ENCODE results near the gene LRRC41. TPM values are rescaled to one million over a fixed set of nuclear protein-coding genes. Genes with fewer than 3 reads are reported as not detected.

The LRRC41 gene
- total and polyA plus RNA-seq, 2 of the 13 experiments (the other 11 are each of a cell fraction or from before 2014, with no cell fraction given), result 48.1 to 53.6 TPM

GRCh38 chr1:46303038-46303871 is at the start of gene LRRC41, which contains the start of gene UQCRH (continued):
- TF ChIP-seq HOXA3 (CRISPR knock-in tag; IDR thresholded peaks at IDR 0.05), result peak; percentile 95
- no peak for TF ChIP-seq MBD4 (IDR thresholded peaks at IDR 0.05; ENCODE audit: borderline replicate concordance, low read length)
- TF ChIP-seq, protein P1, sequence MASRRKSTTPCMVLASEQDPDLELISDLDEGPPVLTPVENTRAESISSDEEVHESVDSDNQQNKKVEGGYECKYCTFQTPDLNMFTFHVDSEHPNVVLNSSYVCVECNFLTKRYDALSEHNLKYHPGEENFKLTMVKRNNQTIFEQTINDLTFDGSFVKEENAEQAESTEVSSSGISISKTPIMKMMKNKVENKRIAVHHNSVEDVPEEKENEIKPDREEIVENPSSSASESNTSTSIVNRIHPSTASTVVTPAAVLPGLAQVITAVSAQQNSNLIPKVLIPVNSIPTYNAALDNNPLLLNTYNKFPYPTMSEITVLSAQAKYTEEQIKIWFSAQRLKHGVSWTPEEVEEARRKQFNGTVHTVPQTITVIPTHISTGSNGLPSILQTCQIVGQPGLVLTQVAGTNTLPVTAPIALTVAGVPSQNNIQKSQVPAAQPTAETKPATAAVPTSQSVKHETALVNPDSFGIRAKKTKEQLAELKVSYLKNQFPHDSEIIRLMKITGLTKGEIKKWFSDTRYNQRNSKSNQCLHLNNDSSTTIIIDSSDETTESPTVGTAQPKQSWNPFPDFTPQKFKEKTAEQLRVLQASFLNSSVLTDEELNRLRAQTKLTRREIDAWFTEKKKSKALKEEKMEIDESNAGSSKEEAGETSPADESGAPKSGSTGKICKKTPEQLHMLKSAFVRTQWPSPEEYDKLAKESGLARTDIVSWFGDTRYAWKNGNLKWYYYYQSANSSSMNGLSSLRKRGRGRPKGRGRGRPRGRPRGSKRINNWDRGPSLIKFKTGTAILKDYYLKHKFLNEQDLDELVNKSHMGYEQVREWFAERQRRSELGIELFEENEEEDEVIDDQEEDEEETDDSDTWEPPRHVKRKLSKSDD (CRISPR knock-in tag; IDR thresholded peaks at IDR 0.05; ENCODE audit: low read depth), result peak; percentile 23; the same call in 1 of the 2 replicates
- TF ChIP-seq KDM5B (CRISPR knock-in tag; IDR thresholded peaks at IDR 0.05; ENCODE audit: borderline replicate concordance), result no peak; the same call in none of the 2 replicates
- TF ChIP-seq CREM (IDR thresholded peaks at IDR 0.05), result peak; percentile 82
- no peak for TF ChIP-seq CREM (CRISPR knock-in tag; IDR thresholded peaks at IDR 0.05)
- peak; percentile 83 for TF ChIP-seq ZNF564 (CRISPR knock-in tag; IDR thresholded peaks at IDR 0.05)
- no peak for TF ChIP-seq JUN (CRISPR knock-in tag; IDR thresholded peaks at IDR 0.05)
- TF ChIP-seq, protein P2, sequence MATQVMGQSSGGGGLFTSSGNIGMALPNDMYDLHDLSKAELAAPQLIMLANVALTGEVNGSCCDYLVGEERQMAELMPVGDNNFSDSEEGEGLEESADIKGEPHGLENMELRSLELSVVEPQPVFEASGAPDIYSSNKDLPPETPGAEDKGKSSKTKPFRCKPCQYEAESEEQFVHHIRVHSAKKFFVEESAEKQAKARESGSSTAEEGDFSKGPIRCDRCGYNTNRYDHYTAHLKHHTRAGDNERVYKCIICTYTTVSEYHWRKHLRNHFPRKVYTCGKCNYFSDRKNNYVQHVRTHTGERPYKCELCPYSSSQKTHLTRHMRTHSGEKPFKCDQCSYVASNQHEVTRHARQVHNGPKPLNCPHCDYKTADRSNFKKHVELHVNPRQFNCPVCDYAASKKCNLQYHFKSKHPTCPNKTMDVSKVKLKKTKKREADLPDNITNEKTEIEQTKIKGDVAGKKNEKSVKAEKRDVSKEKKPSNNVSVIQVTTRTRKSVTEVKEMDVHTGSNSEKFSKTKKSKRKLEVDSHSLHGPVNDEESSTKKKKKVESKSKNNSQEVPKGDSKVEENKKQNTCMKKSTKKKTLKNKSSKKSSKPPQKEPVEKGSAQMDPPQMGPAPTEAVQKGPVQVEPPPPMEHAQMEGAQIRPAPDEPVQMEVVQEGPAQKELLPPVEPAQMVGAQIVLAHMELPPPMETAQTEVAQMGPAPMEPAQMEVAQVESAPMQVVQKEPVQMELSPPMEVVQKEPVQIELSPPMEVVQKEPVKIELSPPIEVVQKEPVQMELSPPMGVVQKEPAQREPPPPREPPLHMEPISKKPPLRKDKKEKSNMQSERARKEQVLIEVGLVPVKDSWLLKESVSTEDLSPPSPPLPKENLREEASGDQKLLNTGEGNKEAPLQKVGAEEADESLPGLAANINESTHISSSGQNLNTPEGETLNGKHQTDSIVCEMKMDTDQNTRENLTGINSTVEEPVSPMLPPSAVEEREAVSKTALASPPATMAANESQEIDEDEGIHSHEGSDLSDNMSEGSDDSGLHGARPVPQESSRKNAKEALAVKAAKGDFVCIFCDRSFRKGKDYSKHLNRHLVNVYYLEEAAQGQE (IDR thresholded peaks at IDR 0.05; ENCODE audit: borderline replicate concordance in 1 of 2, low read depth in 1 of 2, low read length in 2 of 2), result peak in 1 of 2 experiments; percentile 69; a peak in 2 of 4 replicates
- TF ChIP-seq ZNF512 (CRISPR knock-in tag; IDR thresholded peaks at IDR 0.05), result no peak
- no peak; the same call in 1 of the 2 replicates for TF ChIP-seq HOMEZ (CRISPR knock-in tag; IDR thresholded peaks at IDR 0.05; ENCODE audit: low read depth)
- TF ChIP-seq U2AF1 (optimal IDR thresholded peaks at IDR 0.05; ENCODE audit: low read depth, low read length), result peak; percentile 53
- no peak for TF ChIP-seq HDAC6 (IDR thresholded peaks at IDR 0.05; ENCODE audit: low read depth, low read length)
- TF ChIP-seq ZNF329 (CRISPR knock-in tag; IDR thresholded peaks at IDR 0.05; ENCODE audit: low read depth), result no peak
- 0 out of 2 replicates have a peak, but pooled peaks have one; percentile 27 for TF ChIP-seq PCBP1 (IDR thresholded peaks at IDR 0.05; ENCODE audit: borderline replicate concordance, low read depth, low read length)
- TF ChIP-seq FOXA3 (CRISPR knock-in tag; IDR thresholded peaks at IDR 0.05), result peak; percentile 10; the same call in 1 of the 2 replicates
- no peak for TF ChIP-seq SNAI1 (CRISPR knock-in tag; IDR thresholded peaks at IDR 0.05; ENCODE audit: borderline replicate concordance)
- no peak for TF ChIP-seq ZNF12 (CRISPR knock-in tag; IDR thresholded peaks at IDR 0.05)
- no peak for TF ChIP-seq TOE1 (CRISPR knock-in tag; IDR thresholded peaks at IDR 0.05)
- TF ChIP-seq KDM2A (CRISPR knock-in tag; IDR thresholded peaks at IDR 0.05; ENCODE audit: borderline replicate concordance, low read depth), result peak; percentile 61; the same call in 1 of the 2 replicates
